A673 (cell line): ENCODE measurements around the gene H6PD. TPM values are rescaled to one million over a fixed set of nuclear protein-coding genes. Genes with fewer than 3 reads are reported as not detected.

Experiments used
- BruUV-seq: library from RNA; stranded (reverse); fragments of 400-500 nt; replicated peaks from 2 replicates; lab custom pipeline; 2021; lab: Mats Ljungman, UMichigan
- CTCF ChIA-PET: fragments of 300-600 bp; sonication (Branson Sonifier 250); formaldehyde crosslinking; loops from one replicate; lab custom pipeline; 2022; ENCODE audit warnings: antibody characterized with exemption; lab: Charles Lee
- POLR2A ChIA-PET: fragments of 300-600 bp; sonication (Branson Sonifier 250); formaldehyde crosslinking; loops from one replicate; lab custom pipeline; 2022; ENCODE audit warnings: antibody characterized with exemption; ENCODE audit not compliant: low non-redundant PET; lab: Charles Lee
- DNase-seq: peaks from one replicate; pipeline ENCODE4 v3.0.0-alpha.2; 2015; ENCODE audit warnings: low spot score
- H3K27ac ChIP-seq: fragments of 200-600 bp; sonication (generic); 2 replicates; pipeline ENCODE4 v1.5.1; 2016; ENCODE audit warnings: mixed run types, low read depth, mild to moderate bottlenecking, mixed read lengths, antibody characterized with exemption, low read length; ENCODE audit not compliant: poor library complexity, severe bottlenecking
- H3K27me3 ChIP-seq: fragments of 200-600 bp; sonication (generic); replicated peaks from 2 replicates; pipeline ENCODE4 v1.6.1; 2017; ENCODE audit warnings: mixed run types, low read depth, mild to moderate bottlenecking, mixed read lengths, antibody characterized with exemption, low read length; ENCODE audit not compliant: insufficient read depth, poor library complexity
- H3K36me3 ChIP-seq: fragments of 200-600 bp; sonication (generic); 2 replicates; pipeline ENCODE4 v1.6.1; 2016; ENCODE audit warnings: mixed run types, mild to moderate bottlenecking, mixed read lengths, antibody characterized with exemption, low read length; ENCODE audit not compliant: insufficient read depth, poor library complexity, severe bottlenecking
- H3K4me1 ChIP-seq: fragments of 200-600 bp; sonication (generic); 2 replicates; pipeline ENCODE4 v1.6.1; 2017; ENCODE audit warnings: mixed run types, mild to moderate bottlenecking, mixed read lengths, antibody characterized with exemption, low read length; ENCODE audit not compliant: insufficient read depth, poor library complexity, severe bottlenecking
- H3K4me3 ChIP-seq: fragments of 200-600 bp; sonication (generic); 2 replicates; pipeline ENCODE4 v1.5.1; 2016; ENCODE audit warnings: low read depth, mixed run types, mild to moderate bottlenecking, mixed read lengths, low read length; ENCODE audit not compliant: poor library complexity, severe bottlenecking
- H3K9me3 ChIP-seq: fragments of 200-600 bp; sonication (generic); 2 replicates; pipeline ENCODE4 v1.6.1; 2016; ENCODE audit warnings: mixed run types, low read depth, mild to moderate bottlenecking, mixed read lengths, antibody characterized with exemption, low read length; ENCODE audit not compliant: poor library complexity, severe bottlenecking
- EZH2 ChIP-seq: fragments of 200-600 bp; sonication (generic); IDR thresholded peaks from 2 replicates; pipeline ENCODE4 v1.6.1; 2017; ENCODE audit warnings: borderline replicate concordance, low read depth, mild to moderate bottlenecking, mixed read lengths, antibody characterized with exemption, low read length; ENCODE audit not compliant: poor library complexity, severe bottlenecking
- intact Hi-C: fragments of 100-400 bp; cut with micrococcal nuclease; formaldehyde crosslinking; loops from one replicate; pipeline ENCODE4 v1.10.0; 2022; ENCODE audit not compliant: unreplicated experiment
- total RNA-seq: library from RNA; stranded (reverse); gene quantifications from 2 replicates; pipeline ENCODE4 v1.2.3, GENCODE V29; 2021
- TF ChIP-seq, protein P1 (sequence below): fragments of 300-800, 200-600 bp; sonication (generic); conservative IDR thresholded peaks from 2 replicates; pipeline ENCODE4 v1.5.1; 2017; ENCODE audit warnings: low read depth, mild to moderate bottlenecking, antibody characterized with exemption, low read length, moderate library complexity, mixed read lengths

Gene H6PD
- total RNA-seq, 1 experiment from 2014 or later, result 6.2 TPM

GRCh38 chr1:9309080-9309479, 74.5 kb downstream of the H6PD start:
- CTCF ChIA-PET, result no interaction called here
- no peak overlapping the region for H3K4me3 ChIP-seq
- TF ChIP-seq, protein P1, sequence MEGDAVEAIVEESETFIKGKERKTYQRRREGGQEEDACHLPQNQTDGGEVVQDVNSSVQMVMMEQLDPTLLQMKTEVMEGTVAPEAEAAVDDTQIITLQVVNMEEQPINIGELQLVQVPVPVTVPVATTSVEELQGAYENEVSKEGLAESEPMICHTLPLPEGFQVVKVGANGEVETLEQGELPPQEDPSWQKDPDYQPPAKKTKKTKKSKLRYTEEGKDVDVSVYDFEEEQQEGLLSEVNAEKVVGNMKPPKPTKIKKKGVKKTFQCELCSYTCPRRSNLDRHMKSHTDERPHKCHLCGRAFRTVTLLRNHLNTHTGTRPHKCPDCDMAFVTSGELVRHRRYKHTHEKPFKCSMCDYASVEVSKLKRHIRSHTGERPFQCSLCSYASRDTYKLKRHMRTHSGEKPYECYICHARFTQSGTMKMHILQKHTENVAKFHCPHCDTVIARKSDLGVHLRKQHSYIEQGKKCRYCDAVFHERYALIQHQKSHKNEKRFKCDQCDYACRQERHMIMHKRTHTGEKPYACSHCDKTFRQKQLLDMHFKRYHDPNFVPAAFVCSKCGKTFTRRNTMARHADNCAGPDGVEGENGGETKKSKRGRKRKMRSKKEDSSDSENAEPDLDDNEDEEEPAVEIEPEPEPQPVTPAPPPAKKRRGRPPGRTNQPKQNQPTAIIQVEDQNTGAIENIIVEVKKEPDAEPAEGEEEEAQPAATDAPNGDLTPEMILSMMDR, result no peak
- no peak for TF ChIP-seq EZH2
- no peaks in the 10 kb centered on the region for H3K27me3 ChIP-seq
- no TSS peak for BruUV-seq
- H3K9me3 ChIP-seq, result no peaks in the 10 kb centered on the region
- POLR2A ChIA-PET, result no interaction called here
- DNase-seq, result no peak
- no peaks in the 10 kb centered on the region for H3K36me3 ChIP-seq
- no peak overlapping the region for H3K27ac ChIP-seq
- no peaks in the 10 kb centered on the region for H3K4me1 ChIP-seq
- intact Hi-C loops, result no loop called here

- H3K27me3 ChIP-seq, result no peaks in the 10 kb centered on the region
- H3K27ac ChIP-seq, result no peak overlapping the region
- ChIA-PET POLR2A (no interaction called here), CTCF (no interaction called here)
- H3K36me3 ChIP-seq, result no peaks in the 10 kb centered on the region
- BruUV-seq, result no TSS peak
- H3K4me3 ChIP-seq, result no peak overlapping the region
- H3K4me1 ChIP-seq, result no peaks in the 10 kb centered on the region
- no peaks in the 10 kb centered on the region for H3K9me3 ChIP-seq
- DNase-seq, result no peak
- intact Hi-C loops, result no loop called here
- TF ChIP-seq, protein P1, result no peak
- TF ChIP-seq EZH2, result no peak
Observed at GRCh38 chr1:9309991-9310390, 75.4 kb downstream of the H6PD start.

- H3K9me3 ChIP-seq, result no peaks in the 10 kb centered on the region
- BruUV-seq, result no TSS peak
- H3K27me3 ChIP-seq, result no peaks in the 10 kb centered on the region
- intact Hi-C loops, result no loop called here
- no peak for TF ChIP-seq EZH2
- TF ChIP-seq, protein P1, result no peak
- DNase-seq, result no peak
- H3K4me3 ChIP-seq, result no peak overlapping the region
- POLR2A ChIA-PET, result no interaction called here
- no peaks in the 10 kb centered on the region for H3K36me3 ChIP-seq
- CTCF ChIA-PET, result no interaction called here
- H3K27ac ChIP-seq, result no peak overlapping the region
- H3K4me1 ChIP-seq, result no peaks in the 10 kb centered on the region
Observed at GRCh38 chr1:9311029-9311428, 76.5 kb downstream of the H6PD start.
